B cell (primary cell): ENCODE measurements around the gene EGFR.

Experiments used
- EZH2 ChIP-seq: IDR thresholded peaks from 2 replicates; pipeline ENCODE4 v1.6.1; 2012; ENCODE audit warnings: borderline replicate concordance, low read depth, mild to moderate bottlenecking, moderate library complexity, low read length; ENCODE audit not compliant: insufficient read depth, poor library complexity, severe bottlenecking
- TF ChIP-seq, protein P1 (sequence below): fragments of 200-600 bp; IDR thresholded peaks from one replicate; pipeline ENCODE4 v1.8.0; 2022; ENCODE audit warnings: antibody characterized with exemption, mild to moderate bottlenecking

DNA sequence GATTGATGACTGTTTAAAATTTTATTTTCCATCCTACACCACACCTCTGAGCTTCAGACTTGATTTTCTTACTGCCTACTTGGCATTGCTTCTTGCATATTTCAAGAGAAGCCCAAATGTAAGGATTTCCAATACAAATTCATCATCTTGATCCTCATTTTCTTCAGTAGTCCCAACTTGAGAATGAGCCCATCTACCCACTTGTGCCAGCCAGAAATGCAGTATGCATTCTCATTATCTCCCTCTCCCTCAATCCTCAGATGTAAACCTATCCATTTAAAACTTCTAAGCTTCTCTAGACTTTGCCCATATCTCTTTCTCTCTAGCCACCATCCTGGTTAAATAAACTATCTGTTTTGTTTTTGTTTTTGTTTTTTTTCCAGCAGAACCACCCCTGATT is 22.4 kb upstream of the EGFR start:
- TF ChIP-seq EZH2: no peak
- TF ChIP-seq, protein P1, sequence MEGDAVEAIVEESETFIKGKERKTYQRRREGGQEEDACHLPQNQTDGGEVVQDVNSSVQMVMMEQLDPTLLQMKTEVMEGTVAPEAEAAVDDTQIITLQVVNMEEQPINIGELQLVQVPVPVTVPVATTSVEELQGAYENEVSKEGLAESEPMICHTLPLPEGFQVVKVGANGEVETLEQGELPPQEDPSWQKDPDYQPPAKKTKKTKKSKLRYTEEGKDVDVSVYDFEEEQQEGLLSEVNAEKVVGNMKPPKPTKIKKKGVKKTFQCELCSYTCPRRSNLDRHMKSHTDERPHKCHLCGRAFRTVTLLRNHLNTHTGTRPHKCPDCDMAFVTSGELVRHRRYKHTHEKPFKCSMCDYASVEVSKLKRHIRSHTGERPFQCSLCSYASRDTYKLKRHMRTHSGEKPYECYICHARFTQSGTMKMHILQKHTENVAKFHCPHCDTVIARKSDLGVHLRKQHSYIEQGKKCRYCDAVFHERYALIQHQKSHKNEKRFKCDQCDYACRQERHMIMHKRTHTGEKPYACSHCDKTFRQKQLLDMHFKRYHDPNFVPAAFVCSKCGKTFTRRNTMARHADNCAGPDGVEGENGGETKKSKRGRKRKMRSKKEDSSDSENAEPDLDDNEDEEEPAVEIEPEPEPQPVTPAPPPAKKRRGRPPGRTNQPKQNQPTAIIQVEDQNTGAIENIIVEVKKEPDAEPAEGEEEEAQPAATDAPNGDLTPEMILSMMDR: no peak
